Measurements from ENCODE around the gene MPRIP.
"Not testable (repeated sequence)": the region's sequence is repeated elsewhere in the genome, so short reads cannot be mapped to it uniquely, and the experiment has no call there.

The MPRIP gene

DNA sequence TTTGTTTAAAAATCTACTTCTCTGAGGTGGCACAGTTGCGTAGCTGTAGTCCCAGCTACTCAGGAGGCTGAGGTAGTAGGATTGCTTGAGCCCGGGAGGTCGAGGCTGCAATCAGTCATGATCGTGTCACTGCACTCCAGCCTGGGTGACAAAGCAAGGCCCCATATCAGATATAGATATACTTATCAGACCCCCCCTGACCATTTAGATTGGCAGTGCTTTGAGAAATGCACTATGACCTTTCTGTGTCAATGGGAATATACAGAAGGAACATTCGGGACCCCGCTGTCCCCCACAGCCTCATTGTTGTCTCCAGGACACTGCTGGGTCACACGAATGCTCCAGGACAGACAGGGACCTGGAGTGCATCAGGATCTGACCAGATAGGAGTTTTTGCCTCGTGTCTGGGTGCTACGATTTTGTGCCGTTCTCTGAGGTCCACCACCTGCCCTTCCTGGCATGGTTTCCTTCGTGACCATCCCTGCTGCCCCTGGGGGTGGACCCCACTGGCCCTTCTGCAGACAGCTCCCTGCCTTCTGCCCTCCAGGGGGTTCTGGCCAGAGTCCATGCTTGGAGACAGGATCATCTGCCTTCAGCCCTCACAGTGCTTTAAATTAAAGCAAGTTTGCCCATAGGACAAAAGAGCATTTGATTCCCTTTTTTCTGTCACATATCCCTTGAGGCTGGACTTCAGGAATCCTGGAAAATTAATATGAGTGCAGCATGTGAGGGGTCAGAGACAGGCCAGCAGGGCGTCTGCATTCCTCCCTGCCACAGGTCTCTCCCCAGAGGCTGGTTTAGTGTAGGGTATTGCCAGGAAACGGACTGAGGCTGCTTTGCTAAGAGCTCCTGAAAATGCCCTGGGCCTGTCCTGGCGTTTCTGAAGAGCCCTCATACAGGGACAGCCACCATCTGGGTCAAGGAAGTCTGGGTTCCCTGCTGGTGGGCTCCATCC, 144.6 kb downstream of the MPRIP start:
- DNase-seq (ENCODE audit: low spot score), result no peak

DNA sequence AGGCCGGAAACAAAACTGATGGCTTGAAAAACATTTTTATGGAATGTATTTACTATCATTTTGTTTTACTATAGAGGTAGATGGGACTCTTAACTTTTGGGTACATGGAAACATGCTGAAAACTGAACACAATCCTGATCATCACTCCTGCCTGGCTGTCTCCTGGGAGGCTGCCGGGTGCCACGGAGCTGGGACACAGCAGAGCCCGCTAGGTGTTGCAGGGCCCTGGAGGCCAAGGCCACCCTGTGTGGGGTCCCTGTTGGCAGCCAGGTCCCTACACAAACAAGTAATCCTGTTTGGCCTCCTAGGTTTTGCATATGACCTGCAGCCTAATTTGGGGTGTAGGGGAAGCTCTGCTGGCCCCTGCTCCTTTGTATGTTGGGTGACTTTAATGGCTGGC, 146.3 kb downstream of the MPRIP start:
- no peak for DNase-seq (ENCODE audit: low spot score)

DNA sequence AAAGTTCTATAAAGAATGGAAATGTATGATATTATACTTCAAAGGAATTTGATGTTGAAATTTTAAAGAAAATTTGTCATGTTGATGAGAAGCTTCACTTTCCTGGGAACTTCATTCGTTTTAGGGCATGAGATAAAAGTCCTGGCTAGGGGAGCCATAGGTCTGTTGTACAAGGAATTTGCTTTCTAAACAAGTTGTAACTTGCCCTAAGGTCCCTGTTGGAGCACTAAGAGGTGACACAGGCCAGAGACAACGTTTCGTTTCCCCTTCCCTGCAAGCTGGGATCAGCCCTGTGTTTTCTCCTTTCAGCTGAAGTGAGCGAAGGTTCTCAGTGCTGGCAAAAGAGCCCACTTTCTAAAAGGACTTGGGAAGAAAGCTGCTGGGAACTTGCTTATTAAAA, 147.3 kb downstream of the MPRIP start:
- no peak for DNase-seq (ENCODE audit: low spot score)

DNA sequence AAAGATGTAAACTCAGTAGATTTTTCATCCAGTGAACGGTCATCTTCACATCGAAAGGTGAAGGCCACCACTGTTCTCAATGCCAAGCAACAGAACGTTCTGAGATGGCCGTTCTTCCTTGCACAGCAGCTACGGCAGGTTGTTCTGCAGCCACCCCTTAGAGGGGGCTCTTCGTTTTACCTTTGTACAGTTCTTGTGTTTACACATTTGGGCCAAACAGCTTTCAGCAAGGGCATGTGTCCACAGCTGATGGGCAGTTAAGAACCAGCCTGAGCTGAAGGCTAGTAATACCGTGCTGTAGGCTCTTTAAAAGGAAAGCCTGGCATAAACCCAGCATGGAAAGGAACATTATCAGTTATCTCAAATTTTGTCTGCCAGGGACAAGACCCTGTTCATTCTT, 147.9 kb downstream of the MPRIP start:
- DNase-seq (ENCODE audit: low spot score), result no peak

DNA sequence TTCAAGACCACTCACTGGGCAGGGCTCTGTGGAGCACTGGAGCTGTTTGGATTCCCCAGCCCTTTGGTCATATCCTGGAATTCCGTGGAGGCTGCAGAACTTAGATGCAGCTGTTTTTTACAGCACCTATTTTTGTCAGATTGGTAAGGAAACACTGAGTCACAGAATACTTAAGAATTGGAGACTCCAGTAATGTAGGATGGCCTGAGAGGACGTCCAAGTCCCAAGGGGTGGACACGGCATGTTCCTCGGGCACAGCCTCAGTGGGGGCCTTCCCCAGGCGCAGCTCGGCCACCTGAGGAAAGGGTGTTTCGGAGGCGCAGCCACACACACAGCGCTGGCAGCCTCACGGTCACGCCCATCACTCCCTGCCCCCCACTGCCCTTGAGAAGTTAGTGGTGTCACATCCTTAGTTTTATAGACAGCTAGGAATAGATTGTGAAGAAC, 149.1 kb downstream of the MPRIP start:
- no peak for DNase-seq (ENCODE audit: low spot score)

DNA sequence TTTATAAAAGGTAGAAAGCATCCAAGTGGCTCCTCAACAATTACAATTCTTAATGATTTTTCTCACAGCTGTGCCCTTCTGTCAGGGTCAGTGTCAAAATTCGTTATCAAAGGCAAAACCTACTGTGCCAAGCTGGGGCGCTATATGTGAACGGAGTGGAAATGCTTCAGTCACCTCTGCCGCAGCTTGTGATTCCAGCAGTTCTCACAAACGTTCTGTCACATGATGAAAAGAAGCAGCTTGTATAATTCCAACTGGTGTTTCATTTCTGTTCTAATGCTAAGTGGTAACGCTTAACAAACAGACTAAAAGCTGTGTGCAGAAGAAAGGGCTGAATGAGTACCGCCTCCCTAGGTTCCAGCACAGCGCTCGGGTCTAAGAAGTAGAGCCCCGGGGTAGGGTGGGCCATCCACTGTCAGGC, 149.7 kb downstream of the MPRIP start:
- DNase-seq (ENCODE audit: low spot score), result no peak

DNA sequence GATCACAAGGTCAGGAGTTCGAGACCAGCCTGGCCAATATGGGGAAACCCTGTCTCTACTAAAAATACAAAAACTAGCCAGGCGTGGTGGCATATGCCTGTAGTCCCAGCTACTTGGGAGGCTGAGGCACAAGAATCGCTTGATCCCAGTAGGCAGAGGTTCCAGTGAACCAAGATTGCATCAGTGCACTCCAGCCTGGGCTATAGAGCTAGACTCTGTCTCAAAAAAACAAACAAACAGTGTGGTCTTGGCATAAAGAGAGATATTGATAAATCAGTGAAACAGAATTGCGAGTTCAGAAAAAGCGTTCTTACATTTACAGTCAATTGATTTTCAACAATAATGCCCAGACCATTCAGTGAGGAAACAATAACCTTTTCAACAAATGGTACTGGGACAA, 153.2 kb downstream of the MPRIP start:
- DNase-seq (ENCODE audit: low spot score), result not testable (repeated sequence)

DNA sequence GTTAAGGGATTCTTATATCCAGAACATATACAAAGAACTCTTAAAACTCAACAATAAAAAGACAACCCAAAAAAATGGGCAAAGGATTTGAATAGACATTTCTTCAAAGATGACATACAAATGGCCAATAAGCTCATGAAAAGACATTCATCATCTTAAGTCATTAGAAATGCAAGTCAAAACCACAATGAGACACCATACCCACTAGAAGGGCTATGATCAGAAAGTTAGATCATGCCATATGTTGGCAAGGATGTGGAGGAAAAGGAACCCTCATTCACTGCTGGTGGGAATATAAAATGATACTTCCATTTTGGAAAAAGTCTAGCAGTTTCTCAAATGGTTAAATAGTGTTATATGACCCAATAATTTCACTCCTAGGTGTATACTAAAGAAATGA, 154.5 kb downstream of the MPRIP start:
- no peak for DNase-seq (ENCODE audit: low spot score)

DNA sequence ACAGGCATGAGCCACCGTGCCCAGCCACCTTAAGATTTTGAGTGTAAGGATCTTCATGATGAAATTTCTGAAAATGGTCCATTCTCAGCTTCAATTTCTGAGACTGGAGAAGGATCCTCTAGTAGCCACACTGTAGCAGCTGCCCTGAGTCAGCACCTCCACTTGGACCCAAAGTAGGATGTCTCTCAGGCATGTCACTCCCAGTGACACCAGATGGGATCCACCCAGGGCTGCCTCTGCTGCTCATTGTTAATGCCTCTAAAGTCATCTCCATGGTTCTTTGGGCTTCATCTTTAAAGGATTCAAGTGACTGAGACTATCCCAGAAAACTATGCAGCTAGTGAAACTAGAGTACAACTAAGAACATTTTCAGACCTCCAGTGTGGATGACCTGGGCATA, 156.0 kb downstream of the MPRIP start:
- no peak for DNase-seq (ENCODE audit: low spot score)

DNA sequence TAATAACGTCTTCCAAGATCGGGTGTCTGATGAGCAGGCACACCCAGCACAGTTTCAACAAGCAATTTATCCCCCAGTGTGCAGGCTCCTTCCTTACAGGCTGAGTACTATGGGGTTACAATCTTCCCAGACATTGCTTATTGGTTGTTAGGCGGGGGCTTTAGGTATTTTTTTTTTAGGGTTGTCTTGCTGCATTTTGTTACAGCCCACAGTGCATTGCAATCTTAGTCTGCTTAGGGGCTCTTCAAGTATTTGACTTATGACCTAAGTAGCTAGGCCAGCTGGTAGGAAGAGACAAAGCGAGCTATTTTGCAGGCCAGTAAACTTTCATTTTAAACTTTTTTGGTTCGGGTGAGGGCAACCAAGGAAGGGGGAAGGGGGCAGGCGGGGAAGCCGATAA, 158.1 kb downstream of the MPRIP start:
- no peak for DNase-seq (ENCODE audit: low spot score)

DNA sequence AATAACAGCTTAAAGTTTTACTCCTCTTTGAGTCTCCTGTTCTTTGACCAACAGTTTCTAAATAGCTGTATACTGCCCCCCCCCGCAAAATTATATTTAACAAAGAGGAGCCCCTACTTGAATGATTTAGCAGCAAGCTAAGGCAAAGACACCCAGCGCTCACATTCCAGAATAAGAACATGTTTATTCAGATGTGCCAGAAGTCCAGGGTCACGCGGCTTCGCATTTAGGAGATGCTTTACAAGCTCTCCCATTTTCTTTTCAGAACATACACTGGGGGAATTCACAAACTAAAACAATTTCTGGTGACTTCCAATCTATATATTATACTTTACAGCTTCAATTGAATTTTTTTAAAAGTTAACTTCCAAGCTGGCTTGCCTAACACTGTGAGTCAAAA, 158.6 kb downstream of the MPRIP start:
- DNase-seq (ENCODE audit: low spot score), result no peak

DNA sequence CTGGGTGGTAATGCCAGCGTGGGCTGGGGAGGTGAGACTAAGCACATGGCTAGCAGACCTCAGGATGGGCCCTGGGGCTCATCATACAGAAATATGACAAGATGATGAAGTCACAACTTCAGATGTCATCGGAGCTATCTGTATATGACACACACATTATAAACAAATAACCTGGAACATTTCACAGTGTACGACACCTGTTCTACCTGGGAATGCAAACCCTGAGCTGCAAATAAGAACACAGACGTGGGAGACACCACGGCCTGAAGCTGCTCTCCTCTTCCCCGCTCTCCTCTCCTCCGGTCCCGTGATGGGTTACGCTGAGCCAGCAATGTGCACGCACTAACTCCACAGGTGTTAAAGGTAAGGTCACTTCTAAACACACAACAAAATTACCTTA, 159.0 kb downstream of the MPRIP start:
- DNase-seq (ENCODE audit: low spot score), result no peak

DNA sequence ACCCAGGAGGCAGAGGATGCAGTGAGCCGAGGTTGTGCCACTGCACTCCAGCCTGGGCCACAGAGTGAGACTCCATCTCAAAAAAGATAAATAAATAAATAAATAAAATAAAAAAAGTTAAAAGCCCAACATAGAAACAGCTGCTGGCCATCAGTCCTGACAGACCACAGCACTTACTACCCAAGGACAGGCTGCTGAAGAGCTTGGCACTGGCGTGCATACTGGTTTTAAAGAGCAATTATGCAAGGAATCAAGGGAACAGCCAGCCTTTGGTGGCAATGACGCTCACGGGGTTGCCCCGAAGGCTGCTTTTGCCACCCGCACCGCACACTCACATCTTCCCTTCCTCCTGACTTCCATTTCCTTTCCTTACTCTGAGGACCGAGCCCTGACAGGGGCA, 159.7 kb downstream of the MPRIP start:
- no peak for DNase-seq (ENCODE audit: low spot score)

DNA sequence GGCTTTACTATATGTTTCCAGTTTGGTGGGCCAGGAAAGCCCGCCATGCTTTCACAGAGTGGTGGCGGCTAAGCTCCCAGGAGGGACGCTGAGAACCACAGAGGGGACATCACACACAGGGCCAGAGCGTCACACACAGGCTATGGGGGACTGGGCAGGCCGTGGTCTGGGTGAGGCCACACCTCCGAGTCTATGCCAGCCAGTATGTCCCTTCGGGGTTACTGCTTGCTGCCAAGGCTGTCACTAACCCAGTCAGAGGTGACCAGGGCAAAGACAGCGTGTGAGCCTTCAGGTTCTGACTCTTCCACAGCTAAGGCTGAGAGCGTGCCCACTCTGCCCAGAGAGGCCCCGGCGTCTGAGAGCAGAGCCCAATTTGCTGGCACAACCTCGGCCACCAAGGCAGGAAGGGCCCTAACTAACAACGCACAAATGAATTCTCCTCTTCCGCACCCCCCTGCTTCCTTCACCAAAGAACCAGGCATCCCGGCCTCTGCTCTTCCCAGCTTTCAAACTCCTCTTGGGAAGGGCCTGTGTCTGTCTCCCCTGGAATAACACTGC, 161.0 kb downstream of the MPRIP start:
- no peak for DNase-seq (ENCODE audit: low spot score)

DNA sequence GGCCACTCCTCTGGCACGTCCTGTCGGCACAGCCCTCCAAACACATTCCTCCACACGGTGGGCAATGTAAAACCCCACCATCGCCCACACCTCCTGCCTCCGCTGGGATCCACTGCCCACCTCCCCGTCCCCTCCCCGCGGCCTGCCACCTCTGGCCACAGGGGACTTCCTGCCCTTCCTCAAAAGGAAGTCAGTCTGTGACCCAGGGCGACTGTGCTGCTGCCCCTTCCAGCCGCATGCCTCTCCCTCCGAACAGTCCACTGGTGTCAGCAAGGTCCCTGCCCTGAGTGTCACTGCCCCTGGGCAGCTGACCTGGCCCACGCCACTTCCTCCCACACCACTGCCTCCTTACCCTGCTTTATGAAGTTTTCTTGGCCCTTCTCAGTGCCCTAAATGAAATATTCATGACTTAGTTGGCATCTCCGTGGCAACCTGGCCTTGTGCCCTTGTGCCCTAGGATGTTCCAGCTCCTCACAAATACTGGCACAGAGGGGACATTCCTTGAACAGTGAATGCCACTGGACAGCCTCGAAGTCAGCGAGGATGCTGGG, 161.9 kb downstream of the MPRIP start:
- peak; percentile 83 for DNase-seq (ENCODE audit: low spot score)

DNA sequence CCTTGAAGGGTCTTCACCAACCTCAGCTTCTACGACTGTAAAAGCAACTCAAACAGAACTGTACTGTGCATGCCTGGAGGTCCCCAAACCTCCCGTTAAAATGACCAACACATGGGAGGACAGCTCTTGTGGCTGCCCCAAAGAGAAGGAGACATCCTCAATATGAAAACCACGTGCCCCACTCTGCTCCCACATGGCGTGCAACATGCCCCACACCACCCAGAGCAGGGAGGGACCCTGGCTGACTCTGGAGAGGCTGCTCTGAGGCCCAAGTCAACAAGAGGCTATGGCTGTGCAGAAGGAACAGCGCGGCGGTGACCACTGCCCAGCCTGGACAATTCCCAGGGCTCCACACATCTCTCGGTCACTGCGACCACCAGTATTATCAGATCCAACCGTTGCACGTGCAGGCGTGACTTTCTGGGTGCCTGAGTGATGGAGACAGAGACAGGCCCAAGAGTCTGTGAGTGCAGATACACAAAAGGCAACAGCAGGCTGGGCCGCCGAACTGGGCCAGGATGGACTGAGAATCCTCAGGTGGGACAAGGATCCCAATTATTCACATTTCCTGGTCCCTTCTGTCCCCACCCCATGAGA, 162.5 kb downstream of the MPRIP start:
- DNase-seq (ENCODE audit: low spot score), result no peak

DNA sequence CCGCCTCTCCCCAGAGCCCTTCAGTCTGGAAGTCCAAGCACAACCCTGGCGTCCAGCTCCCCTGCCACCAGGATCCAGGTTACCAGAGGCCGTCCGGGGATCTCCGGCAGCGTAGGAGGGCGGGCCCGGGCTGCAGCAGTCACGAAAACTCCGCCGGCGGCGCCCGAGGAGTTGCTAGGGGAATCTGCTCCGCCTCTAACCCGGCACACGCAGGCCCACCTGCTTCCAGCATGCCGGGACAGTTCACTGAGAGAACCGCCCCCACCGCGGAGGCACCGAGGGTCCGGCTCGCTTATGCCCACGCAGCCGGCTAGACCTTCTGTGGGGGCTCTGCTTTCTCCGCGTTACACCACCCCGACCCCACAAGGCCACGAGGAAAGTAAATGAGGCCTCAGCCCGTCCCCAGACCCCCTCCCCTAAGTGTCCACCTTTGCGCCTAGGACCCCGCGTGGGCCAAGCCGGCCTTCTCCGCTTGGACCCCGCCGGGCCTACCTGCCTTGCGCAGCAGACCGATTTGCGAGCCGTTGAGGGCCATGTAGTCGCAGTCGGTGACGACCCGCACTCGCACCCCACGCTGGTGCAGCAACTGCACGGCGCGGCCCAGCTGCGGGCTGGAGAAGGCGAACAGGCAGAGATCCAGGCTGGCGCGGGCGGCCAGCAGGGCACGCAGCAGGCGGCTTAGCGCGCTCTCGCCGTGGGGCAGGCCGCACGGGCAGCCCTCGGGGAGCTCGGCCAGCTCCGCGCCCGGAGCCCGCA, 163.3 kb downstream of the MPRIP start:
- DNase-seq (ENCODE audit: low spot score), result no peak

DNA sequence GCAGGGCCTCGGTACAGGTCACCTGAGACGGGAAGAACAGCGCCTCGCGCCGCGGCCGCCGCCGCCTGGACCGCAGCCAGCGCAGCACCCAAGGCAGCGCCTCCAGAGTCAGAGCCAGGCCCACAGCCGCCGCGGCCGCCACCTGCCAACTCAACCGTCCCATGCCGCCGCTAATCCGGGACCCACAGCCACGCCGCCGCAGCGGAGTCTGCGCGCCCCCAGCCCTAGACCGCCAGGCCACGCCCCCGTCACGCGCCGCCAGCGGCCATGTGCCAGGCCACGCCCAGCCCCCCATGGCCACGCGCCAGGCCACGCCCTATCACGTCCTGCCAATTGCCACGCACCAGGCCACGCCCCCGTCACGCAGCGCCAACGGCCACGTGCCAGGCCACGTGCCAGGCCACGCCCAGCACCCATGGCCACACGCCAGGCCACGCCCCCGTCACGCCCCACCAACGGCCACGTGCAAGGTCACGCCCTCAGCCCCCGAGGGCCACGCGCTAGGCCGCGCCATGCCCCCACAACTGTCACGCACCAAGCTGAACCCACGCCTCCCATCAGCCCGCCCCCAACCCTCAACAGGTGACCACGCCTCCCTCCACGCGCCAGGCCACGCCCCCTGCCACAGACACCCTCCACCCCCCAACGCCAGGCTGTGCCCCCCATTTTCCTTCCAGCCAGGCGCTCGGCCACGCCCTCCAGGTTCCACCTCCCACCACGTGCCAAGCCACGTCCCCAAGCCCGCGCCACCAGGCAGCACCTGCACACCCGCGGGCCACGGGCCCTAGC, 164.1 kb downstream of the MPRIP start, which contains the start of gene PLD6:
TSS of gene PLD6 (minus strand) at position 210 of the 789 bp plus-strand sequence. CDS start at position 163, 47 bp downstream.
- DNase-seq (ENCODE audit: low spot score), result no peak

DNA sequence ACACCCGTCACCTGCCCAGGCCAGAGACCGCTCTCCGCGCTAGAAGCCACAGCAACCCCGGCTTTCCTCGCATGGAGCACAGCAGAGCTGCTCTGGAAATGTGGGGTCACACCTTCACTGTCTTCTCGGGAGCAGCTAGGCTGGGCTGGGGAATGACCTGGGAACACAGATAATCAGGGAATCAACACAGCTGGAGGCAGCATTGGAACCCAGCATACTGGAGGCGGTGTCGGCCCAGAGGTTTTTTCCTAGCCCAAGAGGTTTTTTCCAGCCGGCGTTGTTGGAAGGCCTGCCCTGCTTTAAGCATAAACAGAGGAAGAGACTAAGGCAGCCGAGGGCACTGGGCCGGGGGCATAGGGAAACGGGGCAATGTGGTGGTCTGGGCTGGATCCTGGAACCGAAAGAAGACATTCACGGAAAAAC, 164.7 kb downstream of the MPRIP start:
- DNase-seq (ENCODE audit: low spot score), result no peak

DNA sequence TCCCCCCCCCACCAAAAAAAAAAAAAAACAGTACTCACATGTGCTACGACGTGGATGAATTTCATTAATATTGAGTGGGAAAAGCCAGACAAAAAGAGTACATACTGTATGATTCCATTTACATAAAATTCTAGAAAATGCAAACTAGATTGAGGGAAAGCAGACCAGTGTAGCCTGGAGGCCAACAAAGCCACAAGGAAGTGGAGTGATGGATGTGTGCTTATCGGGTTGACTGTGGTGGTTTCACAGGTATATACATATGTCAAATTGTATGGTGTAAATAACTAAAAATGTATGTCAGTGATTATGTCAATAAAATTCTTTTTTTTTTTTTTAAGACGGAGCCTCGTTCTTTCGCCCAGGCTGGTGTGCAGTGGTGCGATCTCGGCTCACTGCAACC, 165.7 kb downstream of the MPRIP start:
- DNase-seq (ENCODE audit: low spot score), result no peak

DNA sequence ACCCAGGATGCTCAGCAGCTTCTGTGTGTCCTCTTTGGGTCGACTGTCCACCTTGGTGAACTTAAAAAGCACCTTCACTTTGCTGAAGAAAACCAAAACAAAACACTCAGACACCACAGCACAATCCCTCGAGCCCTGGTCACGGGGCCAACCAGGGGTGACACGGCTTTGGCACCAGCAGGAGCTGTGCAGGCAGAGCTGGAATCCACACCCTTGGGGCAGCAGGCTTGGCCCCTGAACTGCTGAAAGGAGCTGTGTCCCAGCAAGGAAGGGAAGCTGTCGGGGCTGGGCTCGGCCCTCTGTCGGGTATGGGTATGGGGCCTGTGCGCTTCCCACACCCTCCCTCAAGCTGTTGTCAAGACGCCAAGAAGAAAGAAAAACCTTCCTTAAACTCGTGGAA, 171.5 kb downstream of the MPRIP start:
- no peak for DNase-seq (ENCODE audit: low spot score)
